WI38 (cell line): ENCODE data around the gene RNF217.
"Not testable (repeated sequence)": the region's sequence is repeated elsewhere in the genome, so short reads cannot be mapped to it uniquely, and the experiment has no call there.

Experiments used
- H3K4me3 ChIP-seq: 2 replicates; pipeline ENCODE4 v1.5.1; 2011; ENCODE audit warnings: low read depth, mild to moderate bottlenecking, control low read depth, low read length
- CTCF ChIP-seq: IDR thresholded peaks from 2 replicates; pipeline ENCODE4 v1.5.1; 2012; ENCODE audit warnings: low read depth, mild to moderate bottlenecking, control low read depth, low read length

Gene RNF217

DNA sequence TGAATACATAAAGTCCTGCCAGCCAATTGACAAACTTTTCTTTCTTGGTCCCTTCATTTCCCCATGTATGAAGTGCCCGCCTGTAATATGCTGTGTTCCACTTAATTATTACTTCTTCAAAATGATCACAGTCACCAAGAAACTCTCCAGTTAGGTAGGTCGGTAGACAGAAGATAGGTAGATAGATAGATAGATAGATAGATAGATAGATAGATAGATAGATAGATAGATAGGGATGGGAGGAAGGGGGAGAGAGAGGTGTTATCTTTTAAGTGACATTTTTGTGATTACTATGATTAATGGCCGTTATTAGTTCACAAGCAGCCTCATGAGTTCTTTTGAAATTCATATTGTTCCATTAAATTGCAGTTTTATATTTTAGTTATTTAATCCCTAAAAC lies 111.9 kb downstream of the RNF217 start:
- no peak overlapping the region for H3K4me3 ChIP-seq
- TF ChIP-seq CTCF: no peak

GRCh38 chr6:125075073-125075472 lies 112.8 kb downstream of the RNF217 start:
- not testable (repeated sequence) for H3K4me3 ChIP-seq

- no peak overlapping the region for H3K4me3 ChIP-seq
- no peak for TF ChIP-seq CTCF
These were observed 113.7 kb downstream of the RNF217 start for GRCh38 chr6:125075741-125076481.

- no peak overlapping the region for H3K4me3 ChIP-seq
- no peak for TF ChIP-seq CTCF
These were observed 114.2 kb downstream of the RNF217 start for GRCh38 chr6:125076482-125076742.

- TF ChIP-seq CTCF: no peak
- H3K4me3 ChIP-seq: no peak overlapping the region
These were observed 115.2 kb downstream of the RNF217 start for GRCh38 chr6:125077453-125077852.

DNA sequence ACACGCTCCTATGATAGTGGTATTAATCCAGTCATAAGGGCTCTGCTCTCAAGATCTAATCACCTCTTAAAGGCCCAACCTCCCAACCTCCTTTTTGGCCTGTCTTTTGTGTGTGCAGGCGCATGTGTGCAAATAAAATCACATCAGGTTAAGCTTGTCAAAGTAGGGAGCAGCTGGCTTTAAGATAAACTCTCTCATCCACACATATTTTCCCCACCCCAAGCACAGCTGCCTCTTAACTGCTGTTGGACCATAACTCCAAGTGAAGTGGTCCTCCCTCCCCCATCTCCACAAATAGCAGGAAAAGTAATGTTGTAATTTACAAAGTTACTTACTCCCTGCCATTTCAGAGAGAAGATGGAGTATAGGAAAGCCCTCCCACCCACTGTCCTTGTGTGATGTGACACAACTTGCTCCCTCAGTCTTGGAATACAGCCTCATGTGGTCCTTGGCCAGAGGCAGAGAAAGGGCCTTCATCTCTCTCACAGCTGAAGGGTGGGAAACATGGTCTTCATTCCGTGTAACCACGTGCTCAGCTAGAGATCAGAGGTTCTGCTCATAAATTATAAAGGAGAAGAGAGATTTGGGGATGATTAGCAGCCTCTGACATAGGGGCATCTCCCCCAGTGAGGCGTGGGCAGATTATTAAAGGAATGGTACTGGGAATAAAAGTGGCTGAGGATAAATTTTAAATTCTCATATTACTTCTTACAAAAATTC lies 116.5 kb downstream of the RNF217 start:
- no peak for TF ChIP-seq CTCF
- H3K4me3 ChIP-seq: no peak overlapping the region

- no peak overlapping the region for H3K4me3 ChIP-seq
- TF ChIP-seq CTCF: no peak
These were observed 120.9 kb downstream of the RNF217 start for GRCh38 chr6:125082908-125083683.
